SU-DHL-6 (cell line): Measurements from ENCODE around the gene CRYBG3.

Experiments used
- EZH2phosphoT487 ChIP-seq: fragments of 200-600 bp; sonication (generic), shearing (Covaris generic); conservative IDR thresholded peaks from 2 replicates; pipeline ENCODE4 v1.6.1; 2018; ENCODE audit warnings: mild to moderate bottlenecking, antibody characterized with exemption, low read length, moderate library complexity, mixed read lengths
- TF ChIP-seq, protein P1 (sequence below): fragments of 200-600 bp; sonication (generic); IDR thresholded peaks from one replicate; pipeline ENCODE4 v1.5.1; 2017; ENCODE audit warnings: antibody characterized with exemption, mild to moderate bottlenecking, low read length, moderate library complexity; ENCODE audit not compliant: insufficient read depth, poor library complexity, severe bottlenecking

DNA sequence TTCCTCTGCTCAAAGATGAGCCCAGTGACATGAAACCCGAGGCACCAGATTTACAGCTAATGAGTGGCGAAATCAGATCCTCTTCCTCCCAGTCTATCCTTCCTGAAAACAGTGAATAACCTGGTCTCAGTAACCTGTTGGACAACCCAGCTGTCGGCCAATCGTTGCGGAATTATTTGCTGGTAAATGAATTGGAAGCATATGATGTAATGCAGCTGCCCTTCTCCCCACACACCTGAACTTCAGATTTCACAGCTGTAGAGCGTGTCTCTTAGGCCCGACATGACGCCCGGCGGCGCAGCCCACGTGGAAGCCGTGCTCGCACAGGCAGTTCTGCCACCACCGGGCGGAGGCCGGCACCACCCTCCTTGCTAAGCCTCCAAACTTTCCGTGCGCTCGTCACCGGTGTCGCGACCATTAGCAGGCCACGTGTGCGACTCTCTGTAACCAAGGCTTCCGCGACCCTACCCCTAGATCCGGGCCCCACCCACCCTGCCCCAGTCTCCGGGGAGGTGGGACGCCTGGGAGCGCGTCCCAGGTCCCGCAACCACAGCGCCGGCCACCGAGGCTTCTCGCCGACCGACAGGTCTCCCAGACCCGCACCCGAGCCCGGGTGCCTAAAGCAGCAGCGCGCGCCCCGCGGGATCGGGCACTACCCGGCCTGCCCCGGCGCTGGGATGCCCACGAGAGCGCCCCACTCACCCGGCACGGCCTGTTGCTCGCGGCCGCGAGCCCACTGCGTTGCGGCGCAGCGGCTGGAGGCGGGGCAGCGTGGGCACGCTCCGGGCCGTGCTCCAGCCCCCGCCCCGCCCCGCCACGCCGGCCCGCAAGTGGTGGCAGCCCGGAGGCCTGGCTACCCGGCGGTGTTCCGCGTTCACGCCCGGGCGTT is 150.1 kb downstream of the CRYBG3 start, which contains the start of gene RIOX2:
- TF ChIP-seq, protein P1, sequence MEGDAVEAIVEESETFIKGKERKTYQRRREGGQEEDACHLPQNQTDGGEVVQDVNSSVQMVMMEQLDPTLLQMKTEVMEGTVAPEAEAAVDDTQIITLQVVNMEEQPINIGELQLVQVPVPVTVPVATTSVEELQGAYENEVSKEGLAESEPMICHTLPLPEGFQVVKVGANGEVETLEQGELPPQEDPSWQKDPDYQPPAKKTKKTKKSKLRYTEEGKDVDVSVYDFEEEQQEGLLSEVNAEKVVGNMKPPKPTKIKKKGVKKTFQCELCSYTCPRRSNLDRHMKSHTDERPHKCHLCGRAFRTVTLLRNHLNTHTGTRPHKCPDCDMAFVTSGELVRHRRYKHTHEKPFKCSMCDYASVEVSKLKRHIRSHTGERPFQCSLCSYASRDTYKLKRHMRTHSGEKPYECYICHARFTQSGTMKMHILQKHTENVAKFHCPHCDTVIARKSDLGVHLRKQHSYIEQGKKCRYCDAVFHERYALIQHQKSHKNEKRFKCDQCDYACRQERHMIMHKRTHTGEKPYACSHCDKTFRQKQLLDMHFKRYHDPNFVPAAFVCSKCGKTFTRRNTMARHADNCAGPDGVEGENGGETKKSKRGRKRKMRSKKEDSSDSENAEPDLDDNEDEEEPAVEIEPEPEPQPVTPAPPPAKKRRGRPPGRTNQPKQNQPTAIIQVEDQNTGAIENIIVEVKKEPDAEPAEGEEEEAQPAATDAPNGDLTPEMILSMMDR: no peak
- no peak for TF ChIP-seq EZH2phosphoT487
